Stimulated activated CD8-positive, alpha-beta memory T cell treated with anti-CD3 and anti-CD28 coated beads, Interleukin-4, amount 100 ng/mL, for 48 hours (primary cell): ENCODE data around the gene PTGFRN.

Source experiments
- DNase-seq: peaks from one replicate; pipeline ENCODE4 v3.0.0-alpha.2; 2020

Gene PTGFRN

GRCh38 chr1:116981521-116982037 lies 71.9 kb downstream of the PTGFRN start:
- DNase-seq = no peak

DNA sequence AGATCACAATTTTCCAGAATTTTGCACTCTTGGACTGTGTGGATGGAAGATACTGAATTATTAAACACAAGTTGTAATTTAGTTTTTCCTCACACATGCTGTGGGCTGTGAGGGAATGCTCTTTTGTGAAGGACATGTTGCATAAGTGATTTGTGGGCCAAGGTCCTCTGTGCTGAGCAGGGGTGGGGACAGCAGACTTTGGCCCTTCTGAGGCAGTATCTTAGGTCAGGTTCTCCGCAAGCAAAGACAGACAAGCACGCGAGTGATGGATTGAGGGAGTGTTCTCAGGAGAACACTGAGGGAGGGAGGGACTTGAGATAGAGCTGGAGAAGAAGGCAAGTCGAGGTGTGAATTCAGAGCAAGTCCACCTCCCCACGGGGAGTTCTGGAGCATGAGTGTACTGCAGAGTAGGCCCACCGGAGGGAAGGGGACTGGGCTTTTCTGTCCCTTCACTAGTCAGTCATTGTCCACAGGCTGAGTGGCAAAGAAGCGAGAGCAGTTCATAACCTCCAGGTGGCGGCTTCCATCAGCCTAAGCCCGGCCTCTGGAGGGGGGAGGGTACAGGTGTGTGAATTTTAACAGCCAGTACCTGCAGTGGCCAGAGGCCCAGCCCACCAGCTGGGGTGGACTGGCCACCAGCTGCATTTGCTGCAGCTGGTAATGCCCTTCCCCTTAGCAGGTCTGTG lies 72.7 kb downstream of the PTGFRN start:
- no peak for DNase-seq

DNA sequence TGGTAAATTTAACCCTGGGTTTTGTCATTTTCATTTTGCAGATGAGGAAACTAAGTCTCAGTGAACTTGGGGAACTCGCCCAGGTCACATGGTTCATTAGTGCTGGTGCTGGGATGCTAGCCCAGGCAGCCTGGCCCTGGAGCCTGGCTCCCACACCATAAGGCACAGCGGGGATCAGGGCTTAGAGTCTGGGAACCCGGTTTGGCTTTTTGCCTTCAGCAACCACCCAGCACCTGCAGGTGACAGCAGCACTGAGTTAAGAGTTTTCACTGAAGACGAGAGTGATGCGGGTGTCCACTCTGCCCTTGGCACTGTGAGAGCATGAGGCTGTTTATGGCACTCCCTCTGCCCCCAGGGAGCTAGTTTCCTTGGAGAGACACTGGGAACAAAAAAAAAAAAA lies 73.4 kb downstream of the PTGFRN start:
- no peak for DNase-seq

GRCh38 chr1:116983678-116984077 lies 74.0 kb downstream of the PTGFRN start:
- DNase-seq = no peak

GRCh38 chr1:116984406-116985160 lies 74.9 kb downstream of the PTGFRN start:
- no peak for DNase-seq

- DNase-seq = peak; percentile 55
Measured at GRCh38 chr1:116986421-116987255, 76.9 kb downstream of the PTGFRN start.

GRCh38 chr1:116987256-116987555 lies 77.5 kb downstream of the PTGFRN start:
- peak; percentile 74 for DNase-seq

- no peak for DNase-seq
Measured at GRCh38 chr1:116988248-116988647, 78.5 kb downstream of the PTGFRN start.

- DNase-seq = no peak
Measured at GRCh38 chr1:116988908-116989307, 79.2 kb downstream of the PTGFRN start.

DNA sequence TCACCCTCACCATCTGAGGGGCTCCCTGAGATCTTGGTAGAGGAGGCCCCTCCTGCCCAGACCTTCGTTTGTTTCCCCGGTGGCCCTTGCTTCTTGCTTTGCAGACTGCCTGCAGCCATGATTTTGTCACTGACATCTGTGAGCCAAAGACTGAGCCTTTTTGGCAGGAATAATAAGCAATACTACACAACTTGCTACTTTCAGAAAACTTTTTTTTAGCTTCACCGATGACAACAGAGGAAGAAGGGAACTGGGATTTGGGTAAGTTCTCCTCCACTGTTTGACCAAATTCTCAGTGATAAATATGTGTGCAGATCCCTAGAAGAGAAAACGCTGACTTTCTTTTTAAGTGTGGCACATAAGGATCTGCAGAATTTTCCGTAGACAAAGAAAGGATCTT lies 80.1 kb downstream of the PTGFRN start:
- no peak for DNase-seq

DNA sequence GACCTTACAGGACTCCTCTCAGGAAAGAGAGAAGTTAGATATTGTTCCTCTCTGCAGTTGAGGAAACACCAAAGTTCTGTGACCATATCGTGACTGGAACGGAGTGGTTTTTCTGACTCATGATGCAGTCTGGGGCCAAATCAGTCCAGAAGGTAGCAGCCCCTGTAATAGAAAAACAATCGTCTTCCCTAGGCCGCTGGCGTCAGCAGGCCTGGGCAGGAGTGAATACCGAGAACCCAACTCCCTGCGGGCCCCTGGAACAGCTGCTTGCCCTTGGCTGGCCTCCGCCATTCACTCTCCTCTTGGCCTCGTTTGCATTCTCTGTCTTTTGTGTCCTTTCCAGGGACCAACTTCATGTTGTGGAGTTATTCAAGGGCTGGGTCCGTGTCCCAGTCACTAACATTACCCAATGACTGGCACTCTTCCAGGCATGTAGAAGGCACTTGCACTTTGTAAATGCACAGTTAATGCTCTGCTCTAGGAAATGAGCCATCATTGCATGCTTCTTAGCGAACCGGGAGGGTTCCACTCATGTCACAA lies 81.0 kb downstream of the PTGFRN start:
- no peak for DNase-seq

GRCh38 chr1:116991171-116991845 lies 81.6 kb downstream of the PTGFRN start:
- no peak for DNase-seq

DNA sequence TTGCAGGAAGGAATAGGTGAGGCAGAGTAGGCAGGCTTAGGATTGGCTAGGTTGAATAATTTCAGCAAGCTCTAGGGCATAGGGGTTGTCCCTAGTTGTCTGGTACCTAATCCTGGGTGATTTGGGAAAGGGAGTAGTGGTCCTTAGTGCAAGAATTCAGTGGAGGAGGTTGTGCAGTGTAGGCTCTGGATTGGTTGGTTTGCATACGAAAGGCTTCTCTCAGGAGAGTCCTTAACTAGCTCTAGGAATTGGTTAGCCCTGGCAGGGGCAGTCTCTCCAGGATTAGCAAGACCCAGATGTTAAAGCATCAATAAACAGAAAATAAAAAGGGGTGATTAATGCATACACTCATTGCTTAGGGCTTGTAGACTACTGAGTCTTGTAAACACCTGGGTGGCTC lies 82.2 kb downstream of the PTGFRN start:
- no peak for DNase-seq

- no peak for DNase-seq
Measured at GRCh38 chr1:116993286-116993685, 83.6 kb downstream of the PTGFRN start.

DNA sequence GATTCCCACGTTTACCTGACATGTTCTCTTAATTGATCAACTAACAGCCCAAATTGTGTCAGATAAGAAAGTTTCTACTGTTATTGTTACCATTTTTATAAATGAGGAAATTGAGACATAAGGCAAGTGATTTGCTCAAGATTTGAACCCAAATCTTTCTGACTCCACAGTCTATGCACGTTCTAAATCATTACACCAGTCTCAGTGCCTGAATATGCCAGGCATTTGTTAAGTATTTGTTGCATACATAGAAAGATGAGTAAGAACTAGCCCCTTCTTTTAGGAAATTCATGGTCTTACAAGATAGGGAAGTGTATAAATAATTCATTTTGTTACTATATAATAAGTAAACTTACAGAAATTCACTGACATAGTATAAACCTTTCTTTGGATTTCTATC lies 84.7 kb downstream of the PTGFRN start:
- DNase-seq = no peak

DNA sequence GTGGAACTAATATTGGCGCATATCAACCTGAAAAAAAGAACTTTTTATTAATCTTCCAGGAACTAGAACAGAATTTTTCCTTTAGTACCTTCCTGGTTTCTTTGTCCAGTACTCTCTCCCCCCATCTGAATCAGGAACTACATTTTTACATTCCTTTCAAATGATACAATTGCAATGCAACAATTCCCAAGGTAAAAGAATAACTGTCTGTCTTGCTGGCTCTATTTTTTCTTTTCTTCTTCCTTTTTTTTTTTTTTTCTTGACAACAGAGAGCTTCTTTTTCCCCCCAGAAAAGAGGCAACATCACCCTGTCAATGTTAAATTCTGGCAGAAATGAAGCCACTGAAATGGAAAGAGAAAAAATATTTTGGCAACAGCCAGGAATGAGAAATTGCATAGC lies 87.3 kb downstream of the PTGFRN start:
- no peak for DNase-seq

DNA sequence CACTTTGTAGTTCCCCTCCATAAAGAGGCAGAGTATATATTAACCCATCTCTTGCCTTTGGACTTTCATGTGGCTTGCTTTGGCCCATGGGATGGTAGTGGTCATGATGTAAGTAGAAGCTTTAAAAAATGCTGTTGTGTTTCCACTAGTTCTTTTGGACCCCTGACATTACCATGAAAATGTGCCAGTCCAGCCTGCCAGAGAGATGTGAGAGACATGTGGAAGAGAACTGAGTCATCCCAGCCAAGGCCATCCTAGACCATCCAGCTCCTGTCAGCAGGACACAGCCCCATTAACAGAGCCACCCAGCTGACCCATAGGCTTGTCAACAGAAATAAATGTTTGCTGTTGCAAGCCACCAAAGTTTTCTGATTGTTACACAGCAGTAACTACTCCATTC lies 87.9 kb downstream of the PTGFRN start:
- DNase-seq = no peak

GRCh38 chr1:116999596-116999995 lies 89.9 kb downstream of the PTGFRN start:
- no peak for DNase-seq

DNA sequence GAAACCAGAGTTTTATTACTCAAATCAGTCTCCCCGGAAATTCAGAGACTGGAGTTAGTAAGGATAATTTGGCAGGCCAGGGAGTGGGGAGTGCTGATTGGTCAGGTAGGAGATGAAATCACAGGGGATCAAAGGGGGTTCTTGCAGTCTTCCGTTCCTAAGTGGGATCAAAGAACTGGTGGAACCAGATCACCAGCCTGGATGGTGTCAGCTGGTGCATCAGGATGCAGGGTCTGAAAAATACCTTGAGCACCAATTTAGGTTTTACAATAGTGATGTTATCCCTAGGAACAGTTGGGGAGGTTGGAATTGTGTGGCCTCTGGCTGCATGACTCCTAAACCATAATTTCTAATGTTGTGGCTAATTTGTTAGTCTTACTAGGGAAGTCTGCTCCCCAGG lies 90.4 kb downstream of the PTGFRN start:
- no peak for DNase-seq

DNA sequence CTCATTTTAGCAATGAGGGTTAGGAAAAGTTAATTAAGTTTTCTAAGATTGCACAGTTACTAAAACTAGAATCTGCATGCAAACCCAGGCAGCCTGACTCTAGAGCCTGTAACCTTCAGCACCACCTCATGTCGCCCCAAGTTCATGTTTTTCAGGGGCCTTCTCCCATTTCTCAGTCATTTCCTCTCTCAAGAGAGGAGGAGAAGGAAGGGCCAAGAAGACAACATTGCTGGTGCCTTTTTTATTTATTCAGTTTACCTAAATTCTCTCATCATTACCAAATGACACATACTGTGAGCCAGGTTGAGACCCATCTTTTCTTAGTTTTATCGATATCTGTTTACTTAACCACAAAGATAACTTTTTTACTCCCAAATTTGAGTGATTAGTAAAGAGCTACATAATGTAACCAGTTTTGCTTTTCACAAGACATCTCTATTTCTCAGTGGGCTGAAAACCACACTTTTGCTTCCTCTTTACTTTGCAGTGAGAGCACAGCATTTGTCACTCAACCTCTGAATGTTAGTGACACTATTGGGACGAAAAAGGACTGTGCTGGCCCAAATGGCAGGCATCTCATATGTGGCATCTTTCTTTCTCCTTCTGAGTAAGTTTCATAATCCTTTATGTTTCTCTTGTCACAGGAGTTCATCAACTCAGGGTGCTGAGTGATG lies 91.7 kb downstream of the PTGFRN start, which contains the start of gene CD101:
CD101 (plus strand) TSS at position 507 of the 674 bp plus-strand sequence; CDS start at position 565, 58 bp downstream.
- DNase-seq = peak; percentile 49

- no peak for DNase-seq
Measured at GRCh38 chr1:117003223-117003875, 93.6 kb downstream of the PTGFRN start.

DNA sequence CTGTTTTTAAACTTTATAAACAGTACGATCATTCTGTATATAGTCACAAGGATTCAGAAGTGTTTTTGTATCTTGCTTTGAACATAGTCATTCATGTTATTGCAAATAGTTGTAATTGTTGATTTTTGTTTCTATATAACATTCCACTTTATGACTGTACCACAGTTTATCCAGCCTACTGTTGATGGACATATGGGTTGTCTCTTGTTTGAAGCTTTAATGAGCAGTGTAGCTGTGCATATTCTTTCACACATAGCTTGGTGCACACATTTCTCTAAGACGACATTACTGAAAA lies 98.0 kb downstream of the PTGFRN start:
- no peak for DNase-seq
